SK-N-MC (cell line): ENCODE results near the gene TEKT4.

Experiments used
- EZH2 ChIP-seq: fragments of 200-600 bp; sonication (generic); IDR thresholded peaks from one replicate; pipeline ENCODE4 v1.6.1; 2017; ENCODE audit warnings: antibody characterized with exemption
- POLR2AphosphoS5 ChIP-seq: IDR thresholded peaks from 2 replicates; pipeline ENCODE4 v1.6.1; 2012; ENCODE audit warnings: mild to moderate bottlenecking, low read depth, low read length, borderline replicate concordance

DNA sequence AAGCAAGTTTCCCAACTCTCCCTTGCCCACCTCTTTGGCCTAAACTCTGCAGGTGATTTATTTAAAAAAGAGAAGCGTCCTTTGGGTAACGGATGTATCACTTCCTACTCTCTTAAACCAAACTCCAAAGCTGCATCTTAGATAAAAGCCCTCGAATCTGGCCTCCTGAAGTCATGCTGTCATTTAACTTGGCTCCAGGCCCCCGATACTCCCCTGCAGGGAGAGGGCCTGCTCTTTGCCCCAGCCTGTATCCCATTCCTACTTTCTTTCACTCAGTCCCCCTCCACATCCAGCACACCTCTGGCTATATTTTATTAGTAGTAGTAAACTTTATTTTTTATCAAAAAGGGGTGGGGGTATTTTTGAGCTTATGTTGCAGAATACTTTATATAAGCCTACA, 19.0 kb downstream of the TEKT4 start:
- TF ChIP-seq EZH2 (no peak), POLR2AphosphoS5 (no peak)
